K562 (cell line): ENCODE measurements around the gene ITLN1.
"Not testable (repeated sequence)": the region's sequence is repeated elsewhere in the genome, so short reads cannot be mapped to it uniquely, and the experiment has no call there.

Experiments
- BRD4 ChIP-seq: fragments of 200-600 bp; sonication (generic); IDR thresholded peaks from 2 replicates; pipeline ENCODE4 v1.6.1; 2017; ENCODE audit warnings: inconsistent platforms
- EGR1 ChIP-seq: fragments of 450-650 bp; conservative IDR thresholded peaks from 2 replicates; pipeline ENCODE4 v1.6.1; 2017; ENCODE audit warnings: mild to moderate bottlenecking
- ELF4 ChIP-seq: fragments of 450-650 bp; formaldehyde crosslinking; IDR thresholded peaks from 2 replicates; pipeline ENCODE4 v1.4.0; 2022; ENCODE audit warnings: missing genetic modification characterization
- EP300 ChIP-seq: IDR thresholded peaks from 2 replicates; pipeline ENCODE4 v1.6.1; 2012; ENCODE audit warnings: low read length, improper control_type of control experiment
- ERF ChIP-seq: fragments of 450-650 bp; formaldehyde crosslinking; IDR thresholded peaks from 2 replicates; pipeline ENCODE4 v1.4.0; 2020; ENCODE audit warnings: mild to moderate bottlenecking, mixed read lengths
- FOXK2 ChIP-seq, 2 experiments: fragments of 450-650 bp; IDR thresholded peaks in 1 of 2; conservative IDR thresholded peaks in 1 of 2; 2 replicates each; pipeline ENCODE4 v1.6.1; 2016; ENCODE audit warnings: low read depth in 2 of 2, mild to moderate bottlenecking in 1 of 2
- KLF16 ChIP-seq: IDR thresholded peaks from 2 replicates; pipeline ENCODE4 v1.6.1; 2016; ENCODE audit warnings: antibody characterized with exemption
- NFE2 ChIP-seq: IDR thresholded peaks from 2 replicates; pipeline ENCODE4 v1.6.1; 2014; ENCODE audit warnings: antibody characterized with exemption, low read depth
- POLR2A ChIP-seq: fragments of 450-650 bp; conservative IDR thresholded peaks from 2 replicates; pipeline ENCODE4 v1.6.1; 2016
- ZNF717 ChIP-seq: fragments of 250-450 bp; sonication (Bioruptor Pico); IDR thresholded peaks from 2 replicates; pipeline ENCODE4 v1.5.0; 2021
- TF ChIP-seq, protein P1 (sequence below): sonication (generic); formaldehyde crosslinking; IDR thresholded peaks from 2 replicates; pipeline ENCODE4 v1.8.1; 2023; ENCODE audit warnings: missing genetic modification reagents, mild to moderate bottlenecking, borderline replicate concordance
- TF ChIP-seq, protein P2 (sequence below): sonication (generic); formaldehyde crosslinking; IDR thresholded peaks from 2 replicates; pipeline ENCODE4 v1.8.1; 2022; ENCODE audit warnings: missing genetic modification reagents
- TF ChIP-seq, protein P3 (sequence below), 3 experiments: IDR thresholded peaks in 2 of 3; conservative IDR thresholded peaks in 1 of 3; 2 replicates each; pipeline ENCODE4 v1.5.1; 2011 to 2012; ENCODE audit warnings: low read length in 3 of 3, mild to moderate bottlenecking in 3 of 3, control low read depth in 2 of 3, improper control_type of control experiment in 1 of 3, inconsistent platforms in 1 of 3, low read depth in 1 of 3, mixed read lengths in 1 of 3, moderate library complexity in 1 of 3; ENCODE audit not compliant: insufficient read depth in 2 of 3

DNA sequence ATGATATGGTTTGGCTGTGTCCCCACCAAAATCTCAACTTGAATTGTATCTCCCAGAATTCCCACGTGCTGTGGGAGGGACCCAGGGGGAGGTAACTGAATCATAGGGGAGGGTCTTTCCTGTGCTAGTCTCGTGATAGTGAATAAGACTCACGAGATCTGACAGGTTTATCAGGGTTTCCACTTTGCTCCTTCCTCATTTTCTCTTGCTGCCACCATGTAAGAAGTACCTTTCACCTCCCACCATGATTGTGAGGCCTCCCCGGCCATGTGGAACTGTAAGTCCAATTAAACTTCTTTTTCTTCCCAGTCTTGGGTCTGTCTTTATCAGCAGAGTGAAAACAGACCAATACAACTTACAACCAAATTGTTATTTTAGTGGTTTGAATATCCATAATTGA, 17.3 kb downstream of the ITLN1 start:
- not testable (repeated sequence) for TF ChIP-seq NFE2; EGR1; KLF16; ERF (CRISPR knock-in tag); ZNF717 (CRISPR knock-in tag); BRD4; POLR2A; ELF4; FOXK2 (conservative IDR thresholded peaks at IDR 0.05 in 1 of 2, IDR thresholded peaks at IDR 0.05 in 1 of 2; ENCODE audit: low read depth in 2 of 2); EP300
- TF ChIP-seq, protein P1, sequence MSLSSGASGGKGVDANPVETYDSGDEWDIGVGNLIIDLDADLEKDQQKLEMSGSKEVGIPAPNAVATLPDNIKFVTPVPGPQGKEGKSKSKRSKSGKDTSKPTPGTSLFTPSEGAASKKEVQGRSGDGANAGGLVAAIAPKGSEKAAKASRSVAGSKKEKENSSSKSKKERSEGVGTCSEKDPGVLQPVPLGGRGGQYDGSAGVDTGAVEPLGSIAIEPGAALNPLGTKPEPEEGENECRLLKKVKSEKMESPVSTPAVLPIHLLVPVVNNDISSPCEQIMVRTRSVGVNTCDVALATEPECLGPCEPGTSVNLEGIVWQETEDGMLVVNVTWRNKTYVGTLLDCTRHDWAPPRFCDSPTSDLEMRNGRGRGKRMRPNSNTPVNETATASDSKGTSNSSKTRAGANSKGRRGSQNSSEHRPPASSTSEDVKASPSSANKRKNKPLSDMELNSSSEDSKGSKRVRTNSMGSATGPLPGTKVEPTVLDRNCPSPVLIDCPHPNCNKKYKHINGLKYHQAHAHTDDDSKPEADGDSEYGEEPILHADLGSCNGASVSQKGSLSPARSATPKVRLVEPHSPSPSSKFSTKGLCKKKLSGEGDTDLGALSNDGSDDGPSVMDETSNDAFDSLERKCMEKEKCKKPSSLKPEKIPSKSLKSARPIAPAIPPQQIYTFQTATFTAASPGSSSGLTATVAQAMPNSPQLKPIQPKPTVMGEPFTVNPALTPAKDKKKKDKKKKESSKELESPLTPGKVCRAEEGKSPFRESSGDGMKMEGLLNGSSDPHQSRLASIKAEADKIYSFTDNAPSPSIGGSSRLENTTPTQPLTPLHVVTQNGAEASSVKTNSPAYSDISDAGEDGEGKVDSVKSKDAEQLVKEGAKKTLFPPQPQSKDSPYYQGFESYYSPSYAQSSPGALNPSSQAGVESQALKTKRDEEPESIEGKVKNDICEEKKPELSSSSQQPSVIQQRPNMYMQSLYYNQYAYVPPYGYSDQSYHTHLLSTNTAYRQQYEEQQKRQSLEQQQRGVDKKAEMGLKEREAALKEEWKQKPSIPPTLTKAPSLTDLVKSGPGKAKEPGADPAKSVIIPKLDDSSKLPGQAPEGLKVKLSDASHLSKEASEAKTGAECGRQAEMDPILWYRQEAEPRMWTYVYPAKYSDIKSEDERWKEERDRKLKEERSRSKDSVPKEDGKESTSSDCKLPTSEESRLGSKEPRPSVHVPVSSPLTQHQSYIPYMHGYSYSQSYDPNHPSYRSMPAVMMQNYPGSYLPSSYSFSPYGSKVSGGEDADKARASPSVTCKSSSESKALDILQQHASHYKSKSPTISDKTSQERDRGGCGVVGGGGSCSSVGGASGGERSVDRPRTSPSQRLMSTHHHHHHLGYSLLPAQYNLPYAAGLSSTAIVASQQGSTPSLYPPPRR (CRISPR knock-in tag): not testable (repeated sequence)
- TF ChIP-seq, protein P2, sequence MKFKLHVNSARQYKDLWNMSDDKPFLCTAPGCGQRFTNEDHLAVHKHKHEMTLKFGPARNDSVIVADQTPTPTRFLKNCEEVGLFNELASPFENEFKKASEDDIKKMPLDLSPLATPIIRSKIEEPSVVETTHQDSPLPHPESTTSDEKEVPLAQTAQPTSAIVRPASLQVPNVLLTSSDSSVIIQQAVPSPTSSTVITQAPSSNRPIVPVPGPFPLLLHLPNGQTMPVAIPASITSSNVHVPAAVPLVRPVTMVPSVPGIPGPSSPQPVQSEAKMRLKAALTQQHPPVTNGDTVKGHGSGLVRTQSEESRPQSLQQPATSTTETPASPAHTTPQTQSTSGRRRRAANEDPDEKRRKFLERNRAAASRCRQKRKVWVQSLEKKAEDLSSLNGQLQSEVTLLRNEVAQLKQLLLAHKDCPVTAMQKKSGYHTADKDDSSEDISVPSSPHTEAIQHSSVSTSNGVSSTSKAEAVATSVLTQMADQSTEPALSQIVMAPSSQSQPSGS: not testable (repeated sequence)
- TF ChIP-seq, protein P3, sequence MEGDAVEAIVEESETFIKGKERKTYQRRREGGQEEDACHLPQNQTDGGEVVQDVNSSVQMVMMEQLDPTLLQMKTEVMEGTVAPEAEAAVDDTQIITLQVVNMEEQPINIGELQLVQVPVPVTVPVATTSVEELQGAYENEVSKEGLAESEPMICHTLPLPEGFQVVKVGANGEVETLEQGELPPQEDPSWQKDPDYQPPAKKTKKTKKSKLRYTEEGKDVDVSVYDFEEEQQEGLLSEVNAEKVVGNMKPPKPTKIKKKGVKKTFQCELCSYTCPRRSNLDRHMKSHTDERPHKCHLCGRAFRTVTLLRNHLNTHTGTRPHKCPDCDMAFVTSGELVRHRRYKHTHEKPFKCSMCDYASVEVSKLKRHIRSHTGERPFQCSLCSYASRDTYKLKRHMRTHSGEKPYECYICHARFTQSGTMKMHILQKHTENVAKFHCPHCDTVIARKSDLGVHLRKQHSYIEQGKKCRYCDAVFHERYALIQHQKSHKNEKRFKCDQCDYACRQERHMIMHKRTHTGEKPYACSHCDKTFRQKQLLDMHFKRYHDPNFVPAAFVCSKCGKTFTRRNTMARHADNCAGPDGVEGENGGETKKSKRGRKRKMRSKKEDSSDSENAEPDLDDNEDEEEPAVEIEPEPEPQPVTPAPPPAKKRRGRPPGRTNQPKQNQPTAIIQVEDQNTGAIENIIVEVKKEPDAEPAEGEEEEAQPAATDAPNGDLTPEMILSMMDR (IDR thresholded peaks at IDR 0.05 in 2 of 3, conservative IDR thresholded peaks at IDR 0.05 in 1 of 3; ENCODE audit: insufficient read depth in 2 of 3, low read depth in 1 of 3, low read length in 3 of 3): not testable (repeated sequence)
